Adrenal gland (tissue), 5 donors: Measurements from ENCODE around the gene ABHD10.

Experiments used
- CTCF ChIP-seq, 6 experiments: fragments of 450-650 bp in 4 of 6; fragments of 200-600 bp in 2 of 6; sonication (generic) in 1 of 6; IDR thresholded peaks; 1 replicate in 5 of 6; 2 replicates in 1 of 6; pipeline versions ENCODE4 v1.5.1 to v1.8.0; 2016 to 2021; ENCODE audit warnings: antibody characterized with exemption in 6 of 6, mild to moderate bottlenecking in 2 of 6, moderate library complexity in 1 of 6
- POLR2A ChIP-seq, 2 donors: fragments of 450-650 bp; IDR thresholded peaks; one replicate each; pipeline ENCODE4 v1.6.1; 2017; ENCODE audit warnings: antibody characterized with exemption in 2 of 2, mild to moderate bottlenecking in 2 of 2, moderate library complexity in 1 of 2
- donor health status: DM: no; HTN: no; CAD: no.

DNA sequence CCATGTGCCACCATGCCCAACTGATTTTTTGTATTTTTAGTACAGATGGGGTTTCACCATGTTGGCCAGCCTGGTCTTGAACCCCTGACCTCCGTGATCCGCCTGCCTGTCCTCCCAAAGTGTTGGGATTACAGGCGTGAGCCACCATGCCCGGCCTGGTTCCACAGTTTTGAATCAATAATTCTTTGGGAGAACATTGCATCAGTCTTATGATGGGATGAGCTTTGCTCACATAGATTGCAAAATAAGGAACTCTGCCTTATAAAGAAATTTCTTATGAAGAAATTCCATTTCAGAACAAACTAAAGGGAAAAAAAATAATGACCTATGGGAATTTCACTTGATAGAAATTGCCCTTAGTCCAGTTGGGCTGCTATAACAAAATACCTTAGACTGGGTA is 39.9 kb downstream of the ABHD10 start:
- TF ChIP-seq CTCF (IDR thresholded peaks at IDR 0.05): no peak
- TF ChIP-seq POLR2A (IDR thresholded peaks at IDR 0.05): no peak
